Hepatic stellate cell (primary cell): Measurements from ENCODE around the gene KLHL29.

Experiments
- DNase-seq: peaks from one replicate; pipeline ENCODE4 v3.0.0; 2011; ENCODE audit warnings: low spot score

KLHL29 gene

GRCh38 chr2:23422089-23423061 is 37.4 kb downstream of the KLHL29 start:
- DNase-seq, result no peak

GRCh38 chr2:23423062-23423872 is 38.3 kb downstream of the KLHL29 start:
- no peak for DNase-seq

GRCh38 chr2:23423873-23424680 is 39.1 kb downstream of the KLHL29 start:
- DNase-seq, result no peak

- DNase-seq, result no peak
Observed at GRCh38 chr2:23425338-23425871, 40.4 kb downstream of the KLHL29 start.

- DNase-seq, result peak; percentile 38
Observed at GRCh38 chr2:23425885-23426262, 40.9 kb downstream of the KLHL29 start.

GRCh38 chr2:23426263-23426905 is 41.4 kb downstream of the KLHL29 start:
- DNase-seq, result peak; percentile 79

- no peak for DNase-seq
Observed at GRCh38 chr2:23427350-23427749, 42.4 kb downstream of the KLHL29 start.

- no peak for DNase-seq
Observed at GRCh38 chr2:23427976-23428375, 43.0 kb downstream of the KLHL29 start.

GRCh38 chr2:23429036-23429435 is 44.1 kb downstream of the KLHL29 start:
- DNase-seq, result no peak

GRCh38 chr2:23430263-23430662 is 45.3 kb downstream of the KLHL29 start:
- DNase-seq, result peak; percentile 72

- DNase-seq, result no peak
Observed at GRCh38 chr2:23432531-23432930, 47.6 kb downstream of the KLHL29 start.

GRCh38 chr2:23433282-23433681 is 48.3 kb downstream of the KLHL29 start:
- DNase-seq, result no peak

- DNase-seq, result no peak
Observed at GRCh38 chr2:23434721-23435121, 49.7 kb downstream of the KLHL29 start.

- no peak for DNase-seq
Observed at GRCh38 chr2:23435250-23436035, 50.5 kb downstream of the KLHL29 start.

GRCh38 chr2:23436346-23437098 is 51.5 kb downstream of the KLHL29 start:
- no peak for DNase-seq

- DNase-seq, result no peak
Observed at GRCh38 chr2:23441414-23441813, 56.4 kb downstream of the KLHL29 start.

GRCh38 chr2:23445450-23445868 is 60.5 kb downstream of the KLHL29 start:
- DNase-seq, result no peak

- no peak for DNase-seq
Observed at GRCh38 chr2:23446916-23447315, 61.9 kb downstream of the KLHL29 start.

GRCh38 chr2:23447405-23447804 is 62.4 kb downstream of the KLHL29 start:
- DNase-seq, result no peak

- DNase-seq, result no peak
Observed at GRCh38 chr2:23448906-23449305, 63.9 kb downstream of the KLHL29 start.
